Activated T-cell treated with anti-CD3 and anti-CD28 coated beads, Interleukin-2, amount 50 U/mL, for 24 hours (primary cell): ENCODE measurements around the gene ZNG1B.
A peak's percentile ranks its signal among the peaks of the same experiment; 100 is the strongest.
"Not testable (repeated sequence)": the region's sequence is repeated elsewhere in the genome, so short reads cannot be mapped to it uniquely, and the experiment has no call there.

Experiments used
- DNase-seq: peaks from one replicate; pipeline ENCODE4 v3.0.0-alpha.2; 2020
- H3K27ac Mint-ChIP-seq: 2 replicates; pipeline ENCODE4 v1.8.0; 2020; ENCODE audit warnings: mild to moderate bottlenecking, mixed read lengths
- H3K27me3 Mint-ChIP-seq: 2 replicates; pipeline ENCODE4 v1.8.0; 2020; ENCODE audit warnings: mixed read lengths
- H3K36me3 Mint-ChIP-seq: 2 replicates; pipeline ENCODE4 v1.8.0; 2020; ENCODE audit warnings: low read depth, mixed read lengths
- H3K4me1 Mint-ChIP-seq: 2 replicates; pipeline ENCODE4 v1.8.0; 2020; ENCODE audit warnings: low read depth, mixed read lengths
- H3K4me3 Mint-ChIP-seq: 2 replicates; pipeline ENCODE4 v1.8.0; 2020; ENCODE audit warnings: mild to moderate bottlenecking, moderate library complexity, mixed read lengths
- H3K9me3 Mint-ChIP-seq: 2 replicates; pipeline ENCODE4 v1.8.0; 2020; ENCODE audit warnings: mixed read lengths

The ZNG1B gene

DNA sequence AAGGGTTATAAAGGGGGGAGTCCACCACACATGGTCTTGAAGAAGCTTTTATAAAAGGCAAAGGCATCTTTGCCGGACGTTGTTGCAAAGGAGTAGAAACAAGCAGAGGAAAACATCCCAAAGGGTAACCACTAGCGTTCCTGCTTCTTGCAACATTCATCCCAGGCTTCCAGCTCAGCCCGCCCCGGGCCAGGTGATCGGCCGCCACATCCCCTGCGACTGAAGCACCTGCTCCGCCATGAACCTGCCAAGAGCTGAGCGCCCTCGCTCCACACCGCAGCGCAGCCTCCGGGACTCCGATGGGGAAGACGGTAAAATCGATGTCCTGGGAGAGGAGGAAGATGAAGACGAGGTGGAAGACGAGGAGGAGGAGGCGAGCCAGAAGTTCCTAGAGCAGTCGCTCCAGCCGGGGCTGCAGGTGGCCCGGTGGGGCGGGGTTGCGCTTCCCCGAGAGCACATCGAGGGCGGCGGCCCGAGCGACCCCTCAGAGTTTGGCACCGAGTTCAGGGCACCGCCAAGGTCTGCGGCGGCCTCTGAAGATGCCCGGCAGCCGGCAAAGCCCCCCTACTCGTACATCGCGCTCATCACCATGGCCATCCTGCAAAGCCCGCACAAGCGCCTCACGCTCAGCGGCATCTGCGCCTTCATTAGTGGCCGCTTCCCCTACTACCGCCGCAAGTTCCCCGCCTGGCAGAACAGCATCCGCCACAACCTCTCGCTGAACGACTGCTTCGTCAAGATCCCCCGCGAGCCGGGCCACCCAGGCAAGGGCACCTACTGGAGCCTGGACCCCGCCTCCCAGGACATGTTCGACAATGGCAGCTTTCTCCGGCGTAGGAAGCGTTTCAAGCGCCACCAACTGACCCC is 61.8 kb downstream of the ZNG1B start:
- not testable (repeated sequence) for H3K9me3 Mint-ChIP-seq, H3K36me3 Mint-ChIP-seq, H3K27ac Mint-ChIP-seq
- DNase-seq = peak; percentile 43
- Mint-ChIP-seq H3K4me3 (peak overlapping the region; percentile 48), H3K4me1 (peaks cover 23% of the 10 kb centered on the region), H3K27me3 (peaks cover 42% of the 10 kb centered on the region)

DNA sequence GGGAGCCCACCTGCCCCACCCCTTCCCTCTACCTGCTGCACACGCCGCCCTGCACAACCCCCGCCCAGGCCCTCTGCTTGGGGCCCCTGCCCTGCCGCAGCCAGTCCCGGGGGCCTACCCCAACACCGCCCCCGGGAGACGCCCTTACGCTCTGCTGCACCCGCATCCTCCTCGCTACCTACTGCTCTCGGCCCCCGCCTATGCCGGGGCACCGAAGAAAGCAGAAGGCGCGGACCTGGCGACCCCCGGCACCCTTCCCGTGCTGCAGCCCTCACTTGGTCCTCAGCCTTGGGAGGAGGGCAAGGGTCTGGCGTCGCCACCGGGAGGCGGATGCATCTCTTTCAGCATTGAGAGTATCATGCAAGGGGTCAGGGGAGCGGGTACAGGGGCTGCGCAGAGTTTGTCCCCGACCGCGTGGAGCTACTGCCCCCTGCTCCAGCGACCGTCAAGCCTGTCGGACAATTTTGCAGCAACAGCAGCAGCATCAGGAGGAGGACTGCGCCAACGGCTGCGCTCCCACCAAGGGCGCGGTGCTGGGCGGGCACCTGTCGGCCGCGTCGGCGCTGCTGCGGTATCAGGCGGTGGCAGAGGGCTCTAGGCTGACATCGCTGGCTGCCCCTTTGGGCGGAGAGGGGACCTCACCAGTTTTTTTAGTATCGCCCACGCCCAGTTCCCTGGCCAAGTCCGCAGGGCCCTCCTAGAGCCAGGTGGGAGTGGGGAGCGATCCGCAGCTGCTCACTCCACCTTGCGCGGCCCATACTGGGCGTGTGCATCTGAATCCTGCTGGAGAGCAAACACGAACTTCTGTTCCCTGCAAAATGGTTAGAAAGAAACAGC is 62.6 kb downstream of the ZNG1B start:
- H3K36me3 Mint-ChIP-seq, H3K9me3 Mint-ChIP-seq: not testable (repeated sequence)
- Mint-ChIP-seq H3K4me3 (peak overlapping the region; percentile 25), H3K27me3 (peaks cover 45% of the 10 kb centered on the region), H3K27ac (peak overlapping the region; percentile 33), H3K4me1 (peaks cover 23% of the 10 kb centered on the region)
- peak; percentile 48 for DNase-seq

DNA sequence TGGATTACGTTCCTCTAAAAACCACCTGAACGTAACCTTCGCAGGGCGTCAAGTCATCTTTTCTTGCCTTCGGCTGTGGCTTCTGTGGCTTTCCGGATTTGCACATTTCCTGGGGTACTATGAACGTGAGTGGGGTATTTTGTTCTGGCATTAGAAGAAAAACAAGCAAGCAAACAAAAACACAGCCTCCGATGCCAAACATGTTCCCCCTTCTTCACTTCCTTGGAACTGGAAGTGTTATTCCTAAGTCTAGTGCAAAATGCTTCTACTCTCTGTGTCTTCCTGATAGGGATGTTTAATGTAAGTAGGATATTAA is 63.2 kb downstream of the ZNG1B start:
- Mint-ChIP-seq H3K4me3 (peak overlapping the region; percentile 25), H3K27me3 (peaks cover 45% of the 10 kb centered on the region), H3K4me1 (peaks cover 23% of the 10 kb centered on the region), H3K27ac (peak overlapping the region; percentile 33)
- not testable (repeated sequence) for DNase-seq, H3K9me3 Mint-ChIP-seq, H3K36me3 Mint-ChIP-seq

DNA sequence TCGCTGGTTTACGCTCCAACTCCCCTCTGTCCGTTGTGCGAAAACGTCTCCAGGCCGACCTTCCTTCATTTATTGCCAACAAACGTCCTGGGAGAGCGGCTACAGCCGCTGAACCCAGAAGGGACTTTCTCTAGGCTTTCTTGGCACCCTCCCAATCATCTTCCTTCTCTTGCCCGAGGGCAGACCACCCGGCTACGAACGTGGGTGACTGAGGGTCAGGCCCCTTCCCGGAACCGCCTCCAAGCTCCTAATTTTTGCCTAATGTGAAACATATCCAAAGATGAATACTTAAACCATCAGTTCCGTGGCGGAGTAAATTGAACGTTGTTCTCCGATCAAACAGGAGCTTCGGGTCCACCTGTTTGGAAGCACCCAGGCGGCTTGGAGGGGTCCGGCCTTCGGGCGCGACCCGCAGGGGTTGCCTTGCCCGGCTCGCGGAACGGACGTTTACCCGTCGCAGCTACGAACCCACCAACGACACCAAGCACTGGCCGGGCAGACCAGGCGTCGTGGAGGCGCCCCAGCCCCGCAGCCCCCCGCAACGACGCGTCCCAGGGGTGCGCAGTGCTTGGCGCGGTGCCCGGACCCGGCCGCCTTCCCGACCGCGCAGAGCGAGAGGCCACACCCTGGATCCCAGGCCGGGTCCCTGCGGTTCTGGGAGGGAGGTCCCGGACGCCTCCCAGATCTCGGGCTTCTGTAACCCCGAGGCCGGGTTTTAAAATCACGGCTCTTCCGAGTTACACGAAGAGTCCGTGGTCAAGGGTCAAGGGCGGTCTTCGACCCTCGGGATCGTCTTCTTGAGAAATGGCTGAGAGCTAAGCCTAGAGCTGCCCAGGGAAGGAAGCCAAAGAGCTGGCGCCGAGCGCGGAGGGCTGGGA is 65.0 kb downstream of the ZNG1B start:
- H3K27me3 Mint-ChIP-seq = peaks cover 48% of the 10 kb centered on the region
- peak overlapping the region; percentile 75 for H3K4me3 Mint-ChIP-seq
- H3K4me1 Mint-ChIP-seq = peaks cover 23% of the 10 kb centered on the region
- peak; percentile 57 for DNase-seq
- peak overlapping the region; percentile 63 for H3K27ac Mint-ChIP-seq
- not testable (repeated sequence) for H3K9me3 Mint-ChIP-seq, H3K36me3 Mint-ChIP-seq

DNA sequence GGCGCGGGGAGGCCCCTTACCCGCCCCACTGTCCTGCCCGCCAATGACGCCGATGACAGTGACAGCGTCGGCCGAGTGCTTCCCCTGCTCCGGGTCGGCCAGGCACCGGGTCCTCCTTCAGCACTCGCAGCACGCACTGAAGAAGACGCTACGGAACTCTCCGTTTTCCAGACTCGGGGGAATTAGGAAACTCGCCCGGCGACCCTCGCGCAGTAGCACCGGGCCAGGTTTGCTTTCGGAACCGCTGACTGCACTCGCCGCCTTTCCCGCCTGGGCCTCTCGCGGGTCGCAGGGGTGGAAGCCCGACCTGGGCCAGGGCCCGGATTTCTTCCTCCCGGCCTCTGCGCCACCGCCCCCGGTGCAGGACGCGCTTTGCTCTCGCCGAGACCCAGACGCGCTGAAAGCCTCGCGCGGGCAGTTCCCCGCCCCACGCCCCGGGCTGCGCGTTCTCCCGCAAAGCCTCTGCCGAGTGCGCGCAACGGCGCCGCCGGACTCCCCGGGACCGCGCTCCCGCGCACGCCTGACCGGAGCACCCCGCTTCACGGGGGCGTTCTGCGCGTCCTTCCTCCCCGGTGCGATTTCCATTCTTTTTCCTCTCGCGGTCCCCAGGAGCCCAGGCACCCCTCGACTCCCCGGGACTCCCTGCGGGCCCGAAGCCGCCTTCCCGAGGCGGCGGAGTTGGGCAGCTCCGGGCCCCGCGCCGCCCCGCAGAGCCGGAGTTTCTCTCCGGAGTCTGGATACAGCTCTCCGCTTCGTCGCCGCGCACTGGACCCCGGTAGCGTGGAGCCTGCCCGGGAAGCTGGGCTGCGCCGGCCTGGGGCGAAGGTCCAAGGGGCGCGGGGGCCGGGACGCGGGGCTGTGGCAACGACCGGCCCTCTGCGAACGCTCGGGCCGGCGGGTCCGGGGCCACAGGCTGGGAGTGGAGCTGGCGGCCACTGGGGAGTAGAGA is 65.9 kb downstream of the ZNG1B start:
- not testable (repeated sequence) for H3K36me3 Mint-ChIP-seq, H3K9me3 Mint-ChIP-seq
- peak; percentile 67 for DNase-seq
- Mint-ChIP-seq H3K4me3 (peak overlapping the region; percentile 75), H3K27me3 (peaks cover 49% of the 10 kb centered on the region), H3K27ac (peak overlapping the region; percentile 63), H3K4me1 (peaks cover 25% of the 10 kb centered on the region)

DNA sequence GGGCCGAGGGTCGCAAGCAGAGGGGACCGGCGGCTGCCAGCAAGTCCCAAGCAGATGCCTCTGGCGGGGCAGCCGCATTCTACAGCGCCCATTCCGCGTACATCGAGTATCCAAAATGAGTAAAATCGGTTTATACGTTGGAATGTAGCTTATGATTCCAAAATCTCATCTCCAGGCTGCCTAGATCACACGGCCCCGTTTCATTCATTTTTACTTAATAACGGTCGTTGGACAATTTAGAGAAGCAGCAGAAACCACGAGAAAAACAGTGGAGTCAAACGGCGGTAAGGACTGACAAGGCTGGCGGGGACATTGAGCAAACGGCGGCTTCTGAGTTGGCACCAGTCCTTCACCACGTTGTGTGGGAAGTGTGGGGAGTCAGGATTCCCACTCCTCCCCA is 66.6 kb downstream of the ZNG1B start:
- Mint-ChIP-seq H3K27me3 (peaks cover 46% of the 10 kb centered on the region), H3K4me3 (peak overlapping the region; percentile 54), H3K4me1 (peaks cover 21% of the 10 kb centered on the region)
- H3K27ac Mint-ChIP-seq, H3K9me3 Mint-ChIP-seq, H3K36me3 Mint-ChIP-seq: not testable (repeated sequence)
- peak; percentile 34 for DNase-seq

DNA sequence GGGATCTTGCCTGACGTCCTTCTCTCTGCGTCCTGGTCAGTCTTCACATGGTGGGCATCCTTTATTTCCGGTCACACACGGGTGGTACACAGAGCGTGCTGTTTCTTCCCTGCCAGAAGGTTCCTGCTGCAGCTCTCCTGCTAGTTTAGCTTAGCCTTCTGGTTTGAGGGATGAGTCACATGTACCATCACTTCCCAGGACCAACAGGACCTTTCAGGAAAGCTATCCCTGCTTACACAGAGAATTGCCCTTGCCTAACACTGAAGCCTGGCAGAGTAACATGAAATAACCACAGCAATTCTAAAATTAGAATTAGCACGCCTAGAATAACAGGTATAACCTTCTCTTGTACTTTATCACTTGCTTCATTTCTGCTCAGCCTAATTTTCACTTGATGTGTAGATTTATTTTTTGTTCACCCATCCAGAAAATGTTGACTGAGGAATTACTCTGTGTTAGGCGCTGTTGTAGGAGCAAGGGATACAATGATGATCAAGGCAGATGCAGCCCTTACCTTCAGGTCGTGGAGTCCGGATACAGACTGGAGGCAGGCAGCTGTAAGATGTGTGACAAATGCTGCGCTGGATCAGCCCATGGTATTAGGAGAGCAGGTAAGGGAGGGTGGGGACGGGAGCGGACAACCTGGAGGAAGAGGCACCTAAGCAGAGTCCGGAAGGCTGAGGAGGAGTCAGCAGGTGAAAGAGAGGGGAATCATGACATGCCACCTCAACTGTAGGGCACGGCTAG is 70.1 kb downstream of the ZNG1B start:
- peaks cover 33% of the 10 kb centered on the region for H3K27me3 Mint-ChIP-seq
- not testable (repeated sequence) for H3K4me1 Mint-ChIP-seq, H3K9me3 Mint-ChIP-seq, H3K27ac Mint-ChIP-seq, H3K4me3 Mint-ChIP-seq, H3K36me3 Mint-ChIP-seq
- peak; percentile 29 for DNase-seq

DNA sequence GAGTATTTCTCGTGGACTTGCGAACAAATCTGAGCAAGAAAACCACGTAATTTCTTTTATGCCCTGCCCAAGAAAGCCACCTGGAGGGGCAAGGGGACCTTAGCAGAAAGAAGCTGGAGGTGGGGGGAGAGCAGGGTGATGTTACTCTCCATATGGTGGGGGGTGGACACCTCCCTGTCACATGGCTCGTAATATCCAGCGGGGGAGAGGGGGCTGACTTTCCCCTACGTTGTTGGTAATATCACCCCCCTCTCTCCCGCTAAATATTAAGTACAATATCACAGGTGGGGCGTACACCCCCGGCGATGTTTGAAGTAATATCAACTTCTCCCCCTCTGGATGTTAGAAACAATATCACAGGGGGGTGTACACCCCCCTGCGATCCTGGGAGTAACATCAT is 70.7 kb downstream of the ZNG1B start:
- H3K4me3 Mint-ChIP-seq, H3K36me3 Mint-ChIP-seq, H3K27ac Mint-ChIP-seq, DNase-seq, H3K4me1 Mint-ChIP-seq, H3K9me3 Mint-ChIP-seq: not testable (repeated sequence)
- H3K27me3 Mint-ChIP-seq = peaks cover 28% of the 10 kb centered on the region

DNA sequence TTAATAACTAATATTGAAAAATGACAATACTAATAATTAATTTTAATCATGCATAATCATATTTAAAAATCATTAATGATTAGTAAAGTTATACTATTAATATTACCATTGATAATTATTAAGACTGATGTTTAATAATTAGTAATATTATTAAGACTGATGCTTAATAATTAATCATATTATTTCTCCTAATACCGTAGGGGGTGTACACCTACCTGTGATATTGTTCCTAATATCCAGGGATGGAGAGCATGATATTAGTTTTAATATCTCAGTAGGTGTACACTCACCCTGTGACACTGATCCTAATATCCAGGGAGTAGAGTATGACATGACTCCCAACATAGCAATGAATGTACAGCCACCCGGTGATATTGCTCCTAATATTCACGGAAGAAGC is 73.4 kb downstream of the ZNG1B start:
- not testable (repeated sequence) for H3K4me1 Mint-ChIP-seq, H3K36me3 Mint-ChIP-seq, H3K27ac Mint-ChIP-seq, DNase-seq, H3K4me3 Mint-ChIP-seq, H3K9me3 Mint-ChIP-seq
- peaks cover 19% of the 10 kb centered on the region for H3K27me3 Mint-ChIP-seq

DNA sequence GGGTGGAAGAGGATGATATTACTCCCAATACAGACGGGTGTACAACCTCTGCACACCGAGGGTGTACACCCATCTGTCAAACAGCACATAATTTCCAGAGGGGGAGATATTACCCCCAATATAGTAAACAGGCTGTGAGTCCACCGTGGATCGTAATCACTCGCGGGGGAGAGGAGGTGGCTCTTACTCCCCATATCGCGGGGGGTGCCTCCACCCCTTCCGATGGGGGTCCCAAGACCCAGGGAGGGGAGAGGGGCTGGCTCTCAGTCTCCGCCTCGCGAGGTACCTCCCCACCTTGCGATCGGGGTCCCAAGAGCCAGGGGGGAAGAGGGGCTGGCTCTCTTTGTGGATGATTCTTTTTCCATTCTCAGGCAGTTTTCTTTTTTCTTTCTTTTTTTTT is 74.4 kb downstream of the ZNG1B start:
- not testable (repeated sequence) for H3K4me1 Mint-ChIP-seq, H3K36me3 Mint-ChIP-seq, H3K4me3 Mint-ChIP-seq, H3K9me3 Mint-ChIP-seq, DNase-seq, H3K27ac Mint-ChIP-seq
- peaks cover 19% of the 10 kb centered on the region for H3K27me3 Mint-ChIP-seq

DNA sequence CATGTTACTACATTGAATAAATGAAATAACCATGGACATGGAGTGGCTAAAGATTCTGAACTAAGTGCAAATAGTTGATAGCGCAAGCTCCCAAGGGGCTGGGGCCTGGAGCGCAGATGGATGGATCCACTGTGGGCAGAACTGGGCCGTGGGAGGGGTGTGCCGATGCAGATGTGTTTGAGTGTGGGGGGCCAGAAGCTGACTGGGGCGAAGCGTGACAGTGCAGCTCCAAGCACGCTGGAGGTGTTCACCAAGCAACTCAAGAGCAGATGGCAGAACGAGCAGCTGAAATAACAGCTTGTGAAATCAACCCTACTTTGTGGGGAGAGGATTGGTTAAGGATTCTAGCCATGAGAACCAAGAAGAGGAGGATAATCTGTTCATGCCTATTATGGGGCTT is 78.0 kb downstream of the ZNG1B start:
- not testable (repeated sequence) for H3K27ac Mint-ChIP-seq, H3K9me3 Mint-ChIP-seq, H3K4me3 Mint-ChIP-seq, H3K4me1 Mint-ChIP-seq, H3K27me3 Mint-ChIP-seq, H3K36me3 Mint-ChIP-seq, DNase-seq

DNA sequence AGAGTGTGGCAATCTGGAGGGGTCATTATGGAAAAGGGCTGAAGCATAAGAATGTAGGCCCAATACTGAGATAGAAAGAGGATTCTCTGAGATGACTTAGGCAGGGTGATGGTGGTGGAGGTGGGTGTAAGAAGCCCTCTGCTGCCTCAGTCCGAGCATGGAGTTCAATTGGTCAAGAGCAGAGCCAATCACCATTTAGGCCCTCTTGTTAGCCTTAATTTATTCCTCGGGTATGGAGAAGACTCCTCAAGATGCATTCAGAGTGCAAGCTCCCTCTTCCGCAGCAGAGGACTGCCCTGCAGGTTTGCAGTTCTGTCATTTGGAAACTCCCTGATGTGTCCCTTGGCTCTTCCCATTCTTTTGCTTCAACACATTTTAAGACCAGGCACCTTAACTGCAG is 78.5 kb downstream of the ZNG1B start:
- H3K36me3 Mint-ChIP-seq, H3K9me3 Mint-ChIP-seq, H3K4me1 Mint-ChIP-seq, H3K4me3 Mint-ChIP-seq, H3K27me3 Mint-ChIP-seq, DNase-seq, H3K27ac Mint-ChIP-seq: not testable (repeated sequence)

DNA sequence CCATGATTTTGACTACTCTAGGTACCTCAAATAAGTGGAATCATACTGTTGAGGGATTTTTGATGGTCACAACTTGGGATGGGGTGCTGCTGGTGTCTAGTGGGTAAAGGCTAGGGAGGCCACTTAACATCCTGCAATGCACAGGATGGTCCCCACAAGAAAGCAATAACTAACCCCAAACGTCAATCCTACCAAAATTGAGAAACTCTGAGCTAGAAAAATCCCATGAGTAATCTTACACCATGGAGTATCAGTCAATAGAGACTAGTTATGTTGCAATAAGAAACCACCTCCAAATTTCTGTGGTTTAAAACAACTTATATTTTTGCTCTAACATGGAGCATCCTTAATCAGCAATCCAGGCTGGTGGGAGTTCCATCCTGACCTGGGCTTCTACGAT is 79.5 kb downstream of the ZNG1B start:
- not testable (repeated sequence) for DNase-seq, H3K4me3 Mint-ChIP-seq, H3K36me3 Mint-ChIP-seq, H3K9me3 Mint-ChIP-seq, H3K4me1 Mint-ChIP-seq, H3K27me3 Mint-ChIP-seq, H3K27ac Mint-ChIP-seq
